AG09319 (cell line): ENCODE results near the gene MRPS27.

Experiments
- DNase-seq: peaks from one replicate; pipeline ENCODE4 v3.0.0-alpha.2; 2010; ENCODE audit warnings: low read depth; ENCODE audit errors: extremely low read depth
- CTCF ChIP-seq: IDR thresholded peaks from 2 replicates; pipeline ENCODE4 v1.5.1; 2011; ENCODE audit warnings: low read depth, mild to moderate bottlenecking, inconsistent platforms, low read length, moderate library complexity

Gene MRPS27

GRCh38 chr5:72290356-72291133 lies 29.5 kb downstream of the MRPS27 start:
- no peak for DNase-seq

GRCh38 chr5:72288924-72289323 lies 31.1 kb downstream of the MRPS27 start:
- TF ChIP-seq CTCF: no peak
- DNase-seq: no peak

More at GRCh38 chr5:72290356-72291133, 29.5 kb downstream of the MRPS27 start:
- TF ChIP-seq CTCF: no peak

- no peak for DNase-seq
- TF ChIP-seq CTCF: no peak
These were observed 33.2 kb downstream of the MRPS27 start for GRCh38 chr5:72286798-72287197.

GRCh38 chr5:72285424-72285821 lies 34.6 kb downstream of the MRPS27 start:
- TF ChIP-seq CTCF: no peak
- no peak for DNase-seq

GRCh38 chr5:72284559-72285423 lies 35.2 kb downstream of the MRPS27 start:
- no peak for DNase-seq
- no peak for TF ChIP-seq CTCF

- no peak for DNase-seq
- TF ChIP-seq CTCF: no peak
These were observed 36.7 kb downstream of the MRPS27 start for GRCh38 chr5:72283358-72283757.

- no peak for DNase-seq
- TF ChIP-seq CTCF: no peak
These were observed 37.2 kb downstream of the MRPS27 start for GRCh38 chr5:72282878-72283277.
